GM23338 (cell line): ENCODE measurements around the gene SEMA3E. TPM values are rescaled to one million over a fixed set of nuclear protein-coding genes. Genes with fewer than 3 reads are reported as not detected.

Experiments used
- CREB1 ChIP-seq: fragments of 250-450 bp; sonication (Bioruptor Pico); IDR thresholded peaks from 2 replicates; pipeline ENCODE4 v1.5.0; 2020; ENCODE audit warnings: low read depth, mild to moderate bottlenecking, moderate library complexity
- EZH2phosphoT487 ChIP-seq: fragments of 200-600 bp; sonication (generic); IDR thresholded peaks from one replicate; pipeline ENCODE4 v1.8.1; 2018; ENCODE audit warnings: antibody characterized with exemption; ENCODE audit not compliant: unreplicated experiment
- NANOG ChIP-seq: IDR thresholded peaks from 2 replicates; pipeline ENCODE4 v1.6.1; 2016; ENCODE audit warnings: antibody characterized with exemption, borderline replicate concordance
- POLR2AphosphoS5 ChIP-seq: IDR thresholded peaks from 2 replicates; pipeline ENCODE4 v1.6.1; 2016; ENCODE audit warnings: antibody characterized with exemption, low read depth
- STAT1 ChIP-seq: IDR thresholded peaks from one replicate; pipeline ENCODE4 v1.6.1; 2016; ENCODE audit warnings: antibody characterized with exemption; ENCODE audit not compliant: unreplicated experiment
- ZNF114 ChIP-seq: fragments of 250-450 bp; sonication (Bioruptor Pico); IDR thresholded peaks from 2 replicates; pipeline ENCODE4 v1.5.0; 2020; ENCODE audit warnings: mild to moderate bottlenecking, moderate library complexity
- polyA plus RNA-seq: library from polyadenylated mRNA; unstranded; fragments of >200 nt; fragmentation: Nextera tagmentation; extraction: Ambion mirVana; gene quantifications from 2 replicates; pipeline ENCODE4 v1.2.1, GENCODE V29; 2016
- total RNA-seq: library from RNA; depleted of rRNA; stranded (reverse); fragments of >200 nt; shearing (Covaris generic); gene quantifications from 2 replicates; pipeline ENCODE4 v1.2.3, GENCODE V29; 2014
- TF ChIP-seq, protein P1 (sequence below): fragments of 250-450 bp; sonication (Bioruptor Pico); IDR thresholded peaks from 2 replicates; pipeline ENCODE4 v1.5.0; 2020; ENCODE audit warnings: mild to moderate bottlenecking, moderate library complexity
- TF ChIP-seq, protein P2 (sequence below): IDR thresholded peaks from one replicate; pipeline ENCODE4 v1.6.1; 2018; ENCODE audit warnings: antibody characterized with exemption; ENCODE audit not compliant: unreplicated experiment
- TF ChIP-seq, protein P3 (sequence below): IDR thresholded peaks from 2 replicates; pipeline ENCODE4 v1.6.1; 2016; ENCODE audit warnings: antibody characterized with exemption

Gene SEMA3E
- total and polyA plus RNA-seq, 2 experiments from 2014 or later, result 5.4 to 15.7 TPM

DNA sequence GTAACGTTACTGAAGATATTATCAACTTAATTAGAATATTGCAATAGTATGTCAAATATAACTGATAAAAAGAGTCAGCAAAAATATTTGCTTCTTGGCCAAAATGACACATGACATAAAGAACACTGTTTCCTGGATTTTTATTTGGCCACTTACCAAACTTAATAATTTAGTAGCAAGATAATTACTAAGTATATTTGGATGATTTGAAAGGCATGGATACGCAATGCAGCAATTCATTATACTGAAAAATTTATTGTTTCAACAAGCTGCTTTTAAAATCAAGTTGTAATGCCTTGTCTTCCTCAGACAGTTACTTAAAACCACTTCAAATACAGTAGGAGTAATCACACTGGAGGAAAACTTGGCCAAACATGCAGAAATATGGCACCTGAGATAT lies 234.0 kb downstream of the SEMA3E start (continued):
- TF ChIP-seq, protein P1, sequence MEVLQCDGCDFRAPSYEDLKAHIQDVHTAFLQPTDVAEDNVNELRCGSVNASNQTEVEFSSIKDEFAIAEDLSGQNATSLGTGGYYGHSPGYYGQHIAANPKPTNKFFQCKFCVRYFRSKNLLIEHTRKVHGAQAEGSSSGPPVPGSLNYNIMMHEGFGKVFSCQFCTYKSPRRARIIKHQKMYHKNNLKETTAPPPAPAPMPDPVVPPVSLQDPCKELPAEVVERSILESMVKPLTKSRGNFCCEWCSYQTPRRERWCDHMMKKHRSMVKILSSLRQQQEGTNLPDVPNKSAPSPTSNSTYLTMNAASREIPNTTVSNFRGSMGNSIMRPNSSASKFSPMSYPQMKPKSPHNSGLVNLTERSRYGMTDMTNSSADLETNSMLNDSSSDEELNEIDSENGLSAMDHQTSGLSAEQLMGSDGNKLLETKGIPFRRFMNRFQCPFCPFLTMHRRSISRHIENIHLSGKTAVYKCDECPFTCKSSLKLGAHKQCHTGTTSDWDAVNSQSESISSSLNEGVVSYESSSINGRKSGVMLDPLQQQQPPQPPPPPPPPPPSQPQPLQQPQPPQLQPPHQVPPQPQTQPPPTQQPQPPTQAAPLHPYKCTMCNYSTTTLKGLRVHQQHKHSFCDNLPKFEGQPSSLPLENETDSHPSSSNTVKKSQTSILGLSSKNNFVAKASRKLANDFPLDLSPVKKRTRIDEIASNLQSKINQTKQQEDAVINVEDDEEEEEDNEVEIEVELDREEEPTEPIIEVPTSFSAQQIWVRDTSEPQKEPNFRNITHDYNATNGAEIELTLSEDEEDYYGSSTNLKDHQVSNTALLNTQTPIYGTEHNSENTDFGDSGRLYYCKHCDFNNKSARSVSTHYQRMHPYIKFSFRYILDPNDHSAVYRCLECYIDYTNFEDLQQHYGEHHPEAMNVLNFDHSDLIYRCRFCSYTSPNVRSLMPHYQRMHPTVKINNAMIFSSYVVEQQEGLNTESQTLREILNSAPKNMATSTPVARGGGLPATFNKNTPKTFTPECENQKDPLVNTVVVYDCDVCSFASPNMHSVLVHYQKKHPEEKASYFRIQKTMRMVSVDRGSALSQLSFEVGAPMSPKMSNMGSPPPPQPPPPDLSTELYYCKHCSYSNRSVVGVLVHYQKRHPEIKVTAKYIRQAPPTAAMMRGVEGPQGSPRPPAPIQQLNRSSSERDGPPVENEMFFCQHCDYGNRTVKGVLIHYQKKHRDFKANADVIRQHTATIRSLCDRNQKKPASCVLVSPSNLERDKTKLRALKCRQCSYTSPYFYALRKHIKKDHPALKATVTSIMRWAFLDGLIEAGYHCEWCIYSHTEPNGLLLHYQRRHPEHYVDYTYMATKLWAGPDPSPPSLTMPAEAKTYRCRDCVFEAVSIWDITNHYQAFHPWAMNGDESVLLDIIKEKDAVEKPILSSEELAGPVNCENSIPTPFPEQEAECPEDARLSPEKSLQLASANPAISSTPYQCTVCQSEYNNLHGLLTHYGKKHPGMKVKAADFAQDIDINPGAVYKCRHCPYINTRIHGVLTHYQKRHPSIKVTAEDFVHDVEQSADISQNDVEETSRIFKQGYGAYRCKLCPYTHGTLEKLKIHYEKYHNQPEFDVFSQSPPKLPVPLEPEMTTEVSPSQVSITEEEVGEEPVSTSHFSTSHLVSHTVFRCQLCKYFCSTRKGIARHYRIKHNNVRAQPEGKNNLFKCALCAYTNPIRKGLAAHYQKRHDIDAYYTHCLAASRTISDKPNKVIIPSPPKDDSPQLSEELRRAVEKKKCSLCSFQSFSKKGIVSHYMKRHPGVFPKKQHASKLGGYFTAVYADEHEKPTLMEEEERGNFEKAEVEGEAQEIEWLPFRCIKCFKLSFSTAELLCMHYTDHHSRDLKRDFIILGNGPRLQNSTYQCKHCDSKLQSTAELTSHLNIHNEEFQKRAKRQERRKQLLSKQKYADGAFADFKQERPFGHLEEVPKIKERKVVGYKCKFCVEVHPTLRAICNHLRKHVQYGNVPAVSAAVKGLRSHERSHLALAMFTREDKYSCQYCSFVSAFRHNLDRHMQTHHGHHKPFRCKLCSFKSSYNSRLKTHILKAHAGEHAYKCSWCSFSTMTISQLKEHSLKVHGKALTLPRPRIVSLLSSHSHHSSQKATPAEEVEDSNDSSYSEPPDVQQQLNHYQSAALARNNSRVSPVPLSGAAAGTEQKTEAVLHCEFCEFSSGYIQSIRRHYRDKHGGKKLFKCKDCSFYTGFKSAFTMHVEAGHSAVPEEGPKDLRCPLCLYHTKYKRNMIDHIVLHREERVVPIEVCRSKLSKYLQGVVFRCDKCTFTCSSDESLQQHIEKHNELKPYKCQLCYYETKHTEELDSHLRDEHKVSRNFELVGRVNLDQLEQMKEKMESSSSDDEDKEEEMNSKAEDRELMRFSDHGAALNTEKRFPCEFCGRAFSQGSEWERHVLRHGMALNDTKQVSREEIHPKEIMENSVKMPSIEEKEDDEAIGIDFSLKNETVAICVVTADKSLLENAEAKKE (CRISPR knock-in tag), result no peak
- TF ChIP-seq, protein P2, sequence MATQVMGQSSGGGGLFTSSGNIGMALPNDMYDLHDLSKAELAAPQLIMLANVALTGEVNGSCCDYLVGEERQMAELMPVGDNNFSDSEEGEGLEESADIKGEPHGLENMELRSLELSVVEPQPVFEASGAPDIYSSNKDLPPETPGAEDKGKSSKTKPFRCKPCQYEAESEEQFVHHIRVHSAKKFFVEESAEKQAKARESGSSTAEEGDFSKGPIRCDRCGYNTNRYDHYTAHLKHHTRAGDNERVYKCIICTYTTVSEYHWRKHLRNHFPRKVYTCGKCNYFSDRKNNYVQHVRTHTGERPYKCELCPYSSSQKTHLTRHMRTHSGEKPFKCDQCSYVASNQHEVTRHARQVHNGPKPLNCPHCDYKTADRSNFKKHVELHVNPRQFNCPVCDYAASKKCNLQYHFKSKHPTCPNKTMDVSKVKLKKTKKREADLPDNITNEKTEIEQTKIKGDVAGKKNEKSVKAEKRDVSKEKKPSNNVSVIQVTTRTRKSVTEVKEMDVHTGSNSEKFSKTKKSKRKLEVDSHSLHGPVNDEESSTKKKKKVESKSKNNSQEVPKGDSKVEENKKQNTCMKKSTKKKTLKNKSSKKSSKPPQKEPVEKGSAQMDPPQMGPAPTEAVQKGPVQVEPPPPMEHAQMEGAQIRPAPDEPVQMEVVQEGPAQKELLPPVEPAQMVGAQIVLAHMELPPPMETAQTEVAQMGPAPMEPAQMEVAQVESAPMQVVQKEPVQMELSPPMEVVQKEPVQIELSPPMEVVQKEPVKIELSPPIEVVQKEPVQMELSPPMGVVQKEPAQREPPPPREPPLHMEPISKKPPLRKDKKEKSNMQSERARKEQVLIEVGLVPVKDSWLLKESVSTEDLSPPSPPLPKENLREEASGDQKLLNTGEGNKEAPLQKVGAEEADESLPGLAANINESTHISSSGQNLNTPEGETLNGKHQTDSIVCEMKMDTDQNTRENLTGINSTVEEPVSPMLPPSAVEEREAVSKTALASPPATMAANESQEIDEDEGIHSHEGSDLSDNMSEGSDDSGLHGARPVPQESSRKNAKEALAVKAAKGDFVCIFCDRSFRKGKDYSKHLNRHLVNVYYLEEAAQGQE, result no peak
- TF ChIP-seq EZH2phosphoT487 (no peak), POLR2AphosphoS5 (no peak), NANOG (no peak), CREB1 (CRISPR knock-in tag) (no peak), ZNF114 (CRISPR knock-in tag) (no peak), STAT1 (no peak)
- TF ChIP-seq, protein P3, sequence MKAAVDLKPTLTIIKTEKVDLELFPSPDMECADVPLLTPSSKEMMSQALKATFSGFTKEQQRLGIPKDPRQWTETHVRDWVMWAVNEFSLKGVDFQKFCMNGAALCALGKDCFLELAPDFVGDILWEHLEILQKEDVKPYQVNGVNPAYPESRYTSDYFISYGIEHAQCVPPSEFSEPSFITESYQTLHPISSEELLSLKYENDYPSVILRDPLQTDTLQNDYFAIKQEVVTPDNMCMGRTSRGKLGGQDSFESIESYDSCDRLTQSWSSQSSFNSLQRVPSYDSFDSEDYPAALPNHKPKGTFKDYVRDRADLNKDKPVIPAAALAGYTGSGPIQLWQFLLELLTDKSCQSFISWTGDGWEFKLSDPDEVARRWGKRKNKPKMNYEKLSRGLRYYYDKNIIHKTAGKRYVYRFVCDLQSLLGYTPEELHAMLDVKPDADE, result no peak
